ENCODE results near the gene GSE1. TPM values are rescaled to one million over a fixed set of nuclear protein-coding genes. Genes with fewer than 3 reads are reported as not detected.

GSE1 gene
- total and polyA plus RNA-seq, 2 of the 13 experiments (the other 11 are each of a cell fraction or from before 2014, with no cell fraction given), result 16.1 to 31.2 TPM

- 0 out of 2 replicates have a peak, but pooled peaks have one; percentile 43 for TF ChIP-seq ZNF639 (CRISPR knock-in tag; conservative IDR thresholded peaks at IDR 0.05)
- peak; percentile 76; the same call in 1 of the 2 replicates for TF ChIP-seq ZNF136 (CRISPR knock-in tag; IDR thresholded peaks at IDR 0.05; ENCODE audit: low read depth)
- TF ChIP-seq MIXL1 (CRISPR knock-in tag; IDR thresholded peaks at IDR 0.05), result 0 out of 2 replicates have a peak, but pooled peaks have one; percentile 24
- peak; percentile 12 for TF ChIP-seq ASH2L (IDR thresholded peaks at IDR 0.05; ENCODE audit: insufficient read length, low read depth, low read length)
- 0 out of 2 replicates have a peak, but pooled peaks have one; percentile 47 for TF ChIP-seq ATF5 (CRISPR knock-in tag; IDR thresholded peaks at IDR 0.05; ENCODE audit: low read depth)
- peak; percentile 20; the same call in 1 of the 2 replicates for TF ChIP-seq MNT (IDR thresholded peaks at IDR 0.05)
- no peak for TF ChIP-seq GMEB2 (CRISPR knock-in tag; IDR thresholded peaks at IDR 0.05; ENCODE audit: low read depth)
- TF ChIP-seq AHR (CRISPR knock-in tag; IDR thresholded peaks at IDR 0.05), result no peak
- 0 out of 2 replicates have a peak, but pooled peaks have one; percentile 27 for TF ChIP-seq ZNF512B (CRISPR knock-in tag; IDR thresholded peaks at IDR 0.05; ENCODE audit: borderline replicate concordance)
- no peak for TF ChIP-seq ZNF460 (CRISPR knock-in tag; IDR thresholded peaks at IDR 0.05; ENCODE audit: borderline replicate concordance)
- 0 out of 2 replicates have a peak, but pooled peaks have one; percentile 10 for TF ChIP-seq ZNF878 (CRISPR knock-in tag; IDR thresholded peaks at IDR 0.05)
- TF ChIP-seq ZEB1 (IDR thresholded peaks at IDR 0.05; ENCODE audit: insufficient replicate concordance, low read depth), result peak; percentile 83
- no peak for TF ChIP-seq SRSF9 (IDR thresholded peaks at IDR 0.05; ENCODE audit: borderline replicate concordance, insufficient read depth, low read depth, low read length, poor library complexity, severe bottlenecking)
- TF ChIP-seq DRAP1 (CRISPR knock-in tag; IDR thresholded peaks at IDR 0.05), result 0 out of 2 replicates have a peak, but pooled peaks have one; percentile 27
- TF ChIP-seq FOXK1 (CRISPR knock-in tag; IDR thresholded peaks at IDR 0.05; ENCODE audit: borderline replicate concordance, low read depth), result peak; percentile 45; the same call in 1 of the 2 replicates
Measured at GRCh38 chr16:85615014-85615851, 2.1 kb downstream of the GSE1 start (continued).
